Liver (tissue), 9 donors: Measurements from ENCODE around the gene C14orf93. TPM values are rescaled to one million over a fixed set of nuclear protein-coding genes. Genes with fewer than 3 reads are reported as not detected.

ENCODE experiments used
- DNase-seq: peaks from one replicate; pipeline ENCODE4 v3.0.0-alpha.2; 2017; ENCODE audit warnings: low spot score
- H3K27ac ChIP-seq, 2 donors: one replicate each; pipeline ENCODE4 v1.7.0; 2013; ENCODE audit warnings: inconsistent platforms in 2 of 2, low read length in 2 of 2, control low read depth in 1 of 2, low read depth in 1 of 2, mild to moderate bottlenecking in 1 of 2
- H3K27me3 ChIP-seq, 4 donors: one replicate each; pipeline versions ENCODE4 v1.6.1 to v1.7.0; 2013; ENCODE audit warnings: low read length in 3 of 4, inconsistent platforms in 1 of 4, mild to moderate bottlenecking in 1 of 4, moderate library complexity in 1 of 4; ENCODE audit not compliant: control insufficient read depth in 4 of 4, insufficient read depth in 4 of 4
- H3K36me3 ChIP-seq, 4 donors: one replicate each; pipeline versions ENCODE4 v1.6.1 to v1.7.0; 2013; ENCODE audit warnings: low read length in 3 of 4, mild to moderate bottlenecking in 3 of 4, low read depth in 1 of 4, moderate library complexity in 1 of 4; ENCODE audit not compliant: control insufficient read depth in 4 of 4, insufficient read depth in 3 of 4
- H3K4me1 ChIP-seq, 4 donors: one replicate each; pipeline versions ENCODE4 v1.6.1 to v1.7.0; 2013; ENCODE audit warnings: low read length in 3 of 4, mild to moderate bottlenecking in 3 of 4, moderate library complexity in 1 of 4; ENCODE audit not compliant: control insufficient read depth in 4 of 4, insufficient read depth in 4 of 4
- H3K4me3 ChIP-seq, 3 donors: one replicate each; pipeline versions ENCODE4 v1.6.1 to v1.7.0; 2013; ENCODE audit warnings: low read length in 3 of 3, control low read depth in 1 of 3, low read depth in 1 of 3, mild to moderate bottlenecking in 1 of 3
- H3K9ac ChIP-seq, 2 donors: one replicate each; pipeline ENCODE4 v1.7.0; 2013; ENCODE audit warnings: low read length in 2 of 2, mild to moderate bottlenecking in 2 of 2, moderate library complexity in 2 of 2, control low read depth in 1 of 2, low read depth in 1 of 2
- H3K9me3 ChIP-seq, 4 donors: one replicate each; pipeline versions ENCODE4 v1.6.1 to v1.7.0; 2013; ENCODE audit warnings: low read length in 3 of 4; ENCODE audit not compliant: control insufficient read depth in 4 of 4
- EGR1 ChIP-seq, 2 donors: IDR thresholded peaks; 2 replicates each; pipeline ENCODE4 v1.6.1; 2016 to 2018; ENCODE audit warnings: antibody characterized with exemption in 2 of 2, low read depth in 2 of 2
- FOXA1 ChIP-seq: IDR thresholded peaks from 2 replicates; pipeline ENCODE4 v1.6.1; 2016; ENCODE audit warnings: antibody characterized with exemption
- FOXA2 ChIP-seq: IDR thresholded peaks from 2 replicates; pipeline ENCODE4 v1.6.1; 2016; ENCODE audit warnings: antibody characterized with exemption
- GABPA ChIP-seq, 2 donors: IDR thresholded peaks in 1 of 2; conservative IDR thresholded peaks in 1 of 2; 2 replicates each; pipeline ENCODE4 v1.6.1; 2016; ENCODE audit warnings: antibody characterized with exemption in 2 of 2, mild to moderate bottlenecking in 1 of 2, moderate library complexity in 1 of 2
- MAX ChIP-seq: IDR thresholded peaks from 2 replicates; pipeline ENCODE4 v1.6.1; 2016; ENCODE audit warnings: antibody characterized with exemption
- RAD21 ChIP-seq, 2 donors: IDR thresholded peaks; 2 replicates each; pipeline ENCODE4 v1.6.1; 2016; ENCODE audit warnings: antibody characterized with exemption in 2 of 2, mild to moderate bottlenecking in 2 of 2
- REST ChIP-seq: IDR thresholded peaks from 2 replicates; pipeline ENCODE4 v1.6.1; 2016; ENCODE audit warnings: antibody characterized with exemption, mild to moderate bottlenecking
- TAF1 ChIP-seq: conservative IDR thresholded peaks from 2 replicates; pipeline ENCODE4 v1.6.1; 2016; ENCODE audit warnings: antibody characterized with exemption, mild to moderate bottlenecking
- ZBTB33 ChIP-seq: IDR thresholded peaks from 2 replicates; pipeline ENCODE4 v1.6.1; 2016; ENCODE audit warnings: antibody characterized with exemption
- whole genome bisulfite sequencing: extraction: QIAGEN DNeasy Blood & Tissue Kit; methylation state at CpG from one replicate; pipeline ENCODE4 v1.1.7; 2013; 5-methylcytosine and 5-hydroxymethylcytosine counted together
- polyA plus RNA-seq, 2 donors: library from polyadenylated mRNA; stranded (reverse) in 1 of 2; unstranded in 1 of 2; fragments of 200-250 nt in 1 of 2; fragments of >200 nt in 1 of 2; fragmentation: Nextera tagmentation in 1 of 2; extraction: Ambion mirVana in 1 of 2; gene quantifications; one replicate each; pipeline versions ENCODE4 v1.2.1 to v1.2.3, GENCODE V29; 2013 to 2015
- total RNA-seq, 2 donors: library from RNA; depleted of rRNA; stranded (reverse); fragments of >200 nt; gene quantifications; one replicate each; pipeline ENCODE4 v1.2.3, GENCODE V29; 2014
- donor health status: healthy.
- donor health status: healthy.
- donor health status: healthy.
- donor health status: healthy.
- donor health status: healthy.

Gene C14orf93
- total and polyA plus RNA-seq, 4 donors = 2.1 to 7.1 (median 3.4) TPM

GRCh38 chr14:22998329-22999012, 11.5 kb downstream of the C14orf93 start (continued):
- TF ChIP-seq REST (no peak), FOXA2 (no peak)

- no peak for TF ChIP-seq FOXA2
- TF ChIP-seq REST = no peak
- TF ChIP-seq ZBTB33 = no peak
- no peak for TF ChIP-seq RAD21 (IDR thresholded peaks at IDR 0.05)
- no peak for TF ChIP-seq FOXA1
- no peak for TF ChIP-seq EGR1 (IDR thresholded peaks at IDR 0.05; ENCODE audit: low read depth in 2 of 2)
- TF ChIP-seq TAF1 = no peak
- no peak for TF ChIP-seq MAX
- TF ChIP-seq GABPA (IDR thresholded peaks at IDR 0.05 in 1 of 2, conservative IDR thresholded peaks at IDR 0.05 in 1 of 2) = no peak
- WGBS = 77% methylated on average over 9 of the region's 9 CpGs
- no peak overlapping the region for H3K27ac ChIP-seq
- H3K4me1 ChIP-seq = no peaks in the 10 kb centered on the region
- no peak overlapping the region for H3K4me3 ChIP-seq
- no peak for DNase-seq
- H3K9me3 ChIP-seq = no peaks in the 10 kb centered on the region
- H3K9ac ChIP-seq = no peak overlapping the region
- no peaks in the 10 kb centered on the region for H3K27me3 ChIP-seq
- H3K36me3 ChIP-seq = peaks cover 0 to 4% (median 2%) of the 10 kb centered on the region in 4 donors
These were observed 12.1 kb downstream of the C14orf93 start for GRCh38 chr14:22997676-22998323.
